Measurements from ENCODE around the gene C2CD2.
"Not testable (repeated sequence)": the region's sequence is repeated elsewhere in the genome, so short reads cannot be mapped to it uniquely, and the experiment has no call there.

Gene C2CD2

DNA sequence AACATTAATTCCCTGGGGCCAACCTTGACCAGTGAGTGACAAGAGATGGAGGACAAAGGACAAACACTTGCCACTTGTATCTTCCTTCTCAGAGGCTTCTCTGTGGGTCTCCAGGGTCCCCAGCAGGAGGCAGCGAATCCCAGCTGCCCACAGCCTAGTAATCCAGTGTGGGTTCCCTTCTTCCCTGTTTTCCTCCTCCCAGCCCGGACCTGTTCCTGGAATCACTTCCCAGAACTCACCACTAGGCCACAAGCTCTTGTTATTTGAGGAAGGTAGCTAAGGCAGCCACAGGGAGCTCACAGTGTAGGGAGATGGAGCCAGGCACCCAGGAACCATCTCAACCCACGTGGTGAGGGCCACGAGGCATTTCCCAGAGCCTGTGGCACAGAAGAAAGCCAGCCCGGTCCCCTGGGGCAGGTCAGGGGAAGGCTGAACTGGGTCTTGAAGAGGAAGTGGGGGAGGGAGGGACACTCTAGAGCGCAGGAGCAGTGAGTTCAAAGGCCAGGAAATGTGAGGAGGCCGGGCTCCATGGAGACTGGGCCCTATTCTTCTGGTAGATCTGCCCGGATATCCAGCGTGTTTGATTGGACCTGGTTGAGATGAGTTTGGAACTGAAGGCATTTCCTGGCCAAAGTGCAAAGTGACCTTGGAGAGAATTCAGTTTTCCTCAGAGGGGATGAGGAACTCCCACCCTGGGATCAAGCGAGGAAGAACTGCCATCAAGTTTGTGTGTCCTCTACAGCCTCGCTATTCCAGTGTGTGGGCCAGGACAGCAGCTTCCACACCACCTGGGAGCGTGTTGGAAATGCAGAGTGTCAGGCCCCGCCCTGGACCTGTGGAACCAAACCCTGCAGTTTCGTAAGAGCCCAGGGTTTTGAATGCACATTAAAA is 20.3 kb upstream of the C2CD2 start:
- no peak for DNase-seq

DNA sequence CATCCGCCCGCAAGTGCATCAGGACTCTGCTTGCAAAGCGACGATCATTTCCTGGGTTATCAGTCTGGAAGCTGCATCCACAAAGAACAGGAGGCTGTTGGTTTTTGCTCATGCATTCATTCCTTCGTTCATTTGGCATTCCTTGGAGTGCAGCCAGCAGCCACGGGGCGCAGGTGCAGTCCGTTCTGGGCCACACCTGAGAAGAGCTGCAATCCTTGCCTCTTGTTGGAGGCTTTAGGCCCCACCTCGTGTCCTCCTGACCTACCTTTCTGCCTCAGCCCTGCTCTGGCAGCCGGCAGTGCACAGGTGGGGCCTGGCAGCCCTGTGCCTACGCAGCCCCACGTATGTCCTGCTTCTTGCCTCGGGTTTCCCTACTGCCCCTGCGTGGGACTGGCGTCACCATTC is 19.6 kb upstream of the C2CD2 start:
- DNase-seq, result no peak

DNA sequence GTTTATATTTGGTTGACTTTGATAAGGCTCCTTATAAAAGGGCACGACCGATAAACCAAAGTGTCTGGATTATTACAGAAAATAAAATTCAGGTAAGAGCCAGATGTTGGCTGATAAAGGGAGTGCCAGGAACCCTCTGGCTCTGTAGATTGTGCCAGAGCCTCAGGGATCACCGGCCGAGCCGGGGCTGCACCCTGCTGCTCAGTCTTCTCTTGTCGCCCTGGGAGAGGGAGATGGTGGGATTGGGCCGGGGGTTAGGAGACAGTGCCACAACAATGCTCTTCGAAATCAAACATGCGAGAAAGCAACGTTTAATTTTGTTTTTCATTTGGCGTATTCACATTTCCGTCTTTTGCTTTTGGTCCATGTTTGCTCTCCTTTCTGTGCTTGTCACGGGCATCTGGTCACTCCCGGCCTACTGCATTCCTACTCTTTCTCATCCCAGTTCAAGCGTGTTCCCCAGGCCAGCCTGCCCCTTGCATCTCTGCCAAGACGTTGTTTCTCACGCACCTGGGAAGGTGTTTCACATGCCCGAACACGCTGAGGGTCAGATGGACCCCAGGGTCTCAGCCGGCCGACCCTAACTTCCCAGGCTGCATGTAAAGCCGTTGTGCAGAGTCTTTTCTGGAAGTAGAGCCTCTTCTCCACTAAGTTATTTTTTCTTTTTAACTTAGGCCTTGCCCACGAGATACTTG is 18.8 kb upstream of the C2CD2 start:
- DNase-seq, result no peak

DNA sequence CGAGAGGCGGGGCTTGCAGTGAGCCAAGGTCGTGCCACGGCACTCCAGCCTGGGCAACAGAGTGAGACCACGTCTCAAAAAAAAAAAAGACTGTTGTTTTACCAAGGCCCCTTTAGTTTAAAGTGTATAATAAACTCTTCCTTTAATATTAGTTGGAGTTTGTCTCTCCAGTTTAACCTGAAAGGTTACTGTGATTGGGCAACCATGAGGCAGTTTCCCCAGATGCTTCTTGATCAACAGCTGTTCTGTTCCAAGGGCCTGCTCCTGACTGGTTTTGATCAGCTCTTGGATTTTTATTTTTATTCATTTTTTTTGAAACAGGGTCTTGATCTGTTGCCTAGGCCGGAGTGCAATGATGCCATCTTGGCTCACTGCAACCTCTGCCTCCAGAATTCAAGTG is 18.1 kb upstream of the C2CD2 start:
- no peak for DNase-seq

DNA sequence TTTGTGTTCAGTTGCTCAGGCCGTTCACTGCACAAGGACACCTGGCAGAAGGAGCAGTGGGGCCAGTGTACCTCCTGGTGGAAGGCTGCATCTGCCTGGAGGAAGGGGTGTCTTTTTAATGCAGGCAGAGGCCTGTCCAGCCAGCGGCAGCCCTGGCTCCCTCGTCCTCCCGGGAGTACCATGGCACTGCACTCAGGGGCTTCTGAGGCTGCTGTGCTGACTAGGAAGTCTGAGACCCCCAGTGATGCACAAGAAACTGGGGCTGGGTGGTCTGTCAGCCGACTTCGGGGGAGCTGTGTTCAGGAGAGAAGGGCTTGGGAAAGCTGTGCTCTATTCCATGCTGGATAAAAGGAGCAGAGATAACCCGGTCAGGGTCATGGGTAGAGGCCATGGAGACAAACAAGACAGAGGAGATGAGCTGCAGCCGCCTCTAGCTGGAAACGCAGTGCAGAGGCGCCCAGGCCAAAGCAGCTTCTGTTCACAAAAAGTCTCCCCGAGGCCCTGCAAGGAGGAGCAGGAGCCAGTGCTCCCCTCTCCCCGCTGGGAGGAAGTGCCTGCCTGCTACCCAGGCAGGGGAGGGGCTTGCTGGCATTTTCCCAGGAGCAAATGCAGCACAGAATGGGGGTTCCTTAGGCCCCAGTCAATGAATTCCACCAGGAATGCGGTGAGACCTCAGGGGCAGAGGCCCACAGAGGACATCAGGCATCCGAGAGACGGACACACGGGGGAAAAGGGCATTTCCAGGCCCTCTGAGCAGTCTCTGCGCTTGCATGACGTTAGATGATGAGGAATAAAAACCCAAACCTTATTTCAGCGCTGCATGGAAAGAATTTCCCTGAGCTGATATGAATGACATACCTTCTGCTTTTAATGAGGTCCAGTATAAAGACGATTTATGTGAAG is 17.2 kb upstream of the C2CD2 start:
- no peak for DNase-seq

DNA sequence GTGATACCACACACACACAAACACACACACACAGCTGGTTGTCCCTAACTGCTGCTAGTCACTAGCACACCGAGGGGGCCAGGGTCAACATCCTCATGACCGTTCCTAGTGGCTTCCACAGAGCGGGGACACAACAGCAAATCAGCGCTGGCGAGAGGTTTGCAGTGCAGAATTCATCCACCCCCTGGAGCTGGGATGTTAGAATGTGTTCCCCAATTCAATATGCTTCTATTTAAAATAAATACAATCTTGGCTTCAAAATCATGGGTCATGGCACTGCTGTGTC is 16.2 kb upstream of the C2CD2 start:
- DNase-seq, result no peak

DNA sequence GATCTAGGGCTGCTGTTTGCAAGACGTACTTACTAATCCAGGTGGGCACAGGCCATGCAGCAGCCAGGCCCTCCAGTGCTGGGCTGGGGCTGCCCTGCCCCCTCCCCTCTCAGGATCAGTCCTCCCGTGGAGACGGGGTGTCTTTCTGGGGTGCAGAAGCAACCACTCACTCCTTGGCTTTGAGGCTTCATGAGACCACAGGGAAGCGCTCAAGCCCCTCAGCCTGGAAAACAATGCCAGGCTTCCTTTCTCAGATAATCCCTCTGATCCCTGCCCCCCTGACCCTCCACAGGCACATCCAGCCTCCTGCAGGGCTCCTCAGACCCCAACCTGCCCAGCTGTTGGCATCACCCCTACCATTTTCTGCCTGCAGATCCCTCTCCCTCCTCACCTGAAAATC is 13.9 kb upstream of the C2CD2 start:
- DNase-seq, result no peak

DNA sequence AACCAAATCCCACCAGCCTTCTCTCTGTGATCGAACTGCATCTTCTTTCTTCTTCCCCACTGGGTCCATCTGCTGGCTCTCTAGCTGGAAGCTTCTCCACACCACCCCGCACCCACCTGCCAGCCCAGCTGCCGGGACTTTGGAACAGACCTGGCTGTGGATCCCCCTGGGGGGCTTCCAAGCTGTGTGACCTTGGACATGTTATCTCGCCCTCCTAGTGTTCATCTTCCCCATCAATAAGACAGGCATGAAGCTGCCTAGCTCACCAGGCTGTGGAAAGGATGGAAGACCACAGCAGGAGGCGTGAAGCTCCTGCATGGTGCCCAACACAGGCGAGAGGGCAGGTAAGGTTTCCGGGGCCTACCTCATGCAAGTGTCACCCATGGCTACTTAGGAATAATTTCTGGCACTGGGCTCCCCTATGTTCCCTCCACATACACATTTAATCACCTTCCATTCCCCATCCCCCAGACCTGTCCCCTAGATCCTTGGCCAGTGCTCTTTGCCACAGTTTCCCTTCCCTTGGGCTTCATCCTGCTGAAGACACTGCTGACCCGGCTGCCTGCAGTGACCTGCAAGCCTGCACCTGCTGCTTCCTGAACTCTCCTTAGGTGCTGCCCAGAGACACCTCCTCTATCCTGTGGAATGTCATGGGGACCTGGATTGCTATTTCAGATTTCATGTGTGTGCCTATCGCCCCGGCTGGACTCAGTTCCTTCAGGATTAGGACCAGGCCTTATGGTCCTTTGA is 13.2 kb upstream of the C2CD2 start:
- no peak for DNase-seq

DNA sequence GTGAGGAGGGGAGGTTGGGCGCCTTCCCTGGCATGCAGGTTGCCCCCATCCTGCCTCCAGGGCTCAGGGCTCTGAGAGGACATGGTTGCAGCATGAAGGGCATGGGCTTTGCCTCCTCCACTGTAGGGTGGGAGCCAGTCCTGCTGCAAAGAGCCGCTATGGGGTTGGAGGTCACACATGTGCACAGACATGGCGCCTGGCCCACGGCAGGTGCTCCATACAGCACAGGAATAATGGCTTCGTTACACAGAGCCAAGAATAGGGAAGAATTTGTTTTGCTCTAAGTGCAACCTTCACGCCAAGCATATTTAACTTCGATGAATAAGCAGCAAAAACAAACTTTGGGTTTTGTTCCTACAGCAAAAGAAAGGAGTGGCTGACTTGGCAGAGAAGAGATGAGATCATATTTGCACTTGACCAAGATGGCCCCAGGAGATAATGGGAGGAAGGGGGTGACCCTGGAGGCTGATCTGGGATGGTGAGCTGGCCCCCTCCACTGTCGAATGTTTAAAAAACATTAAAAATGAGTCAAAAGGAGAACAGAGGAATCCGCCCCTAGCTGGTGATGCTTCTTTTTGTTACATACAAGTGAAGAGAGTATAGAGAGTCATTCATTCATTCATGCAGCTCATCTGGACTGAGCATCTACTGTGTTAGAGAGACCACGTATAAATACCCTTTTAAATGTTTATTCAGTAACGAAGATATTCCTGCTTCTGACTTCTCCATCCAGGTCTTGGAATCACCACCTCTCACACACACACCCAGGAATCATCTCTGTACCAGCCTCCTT is 12.4 kb upstream of the C2CD2 start:
- DNase-seq, result no peak

DNA sequence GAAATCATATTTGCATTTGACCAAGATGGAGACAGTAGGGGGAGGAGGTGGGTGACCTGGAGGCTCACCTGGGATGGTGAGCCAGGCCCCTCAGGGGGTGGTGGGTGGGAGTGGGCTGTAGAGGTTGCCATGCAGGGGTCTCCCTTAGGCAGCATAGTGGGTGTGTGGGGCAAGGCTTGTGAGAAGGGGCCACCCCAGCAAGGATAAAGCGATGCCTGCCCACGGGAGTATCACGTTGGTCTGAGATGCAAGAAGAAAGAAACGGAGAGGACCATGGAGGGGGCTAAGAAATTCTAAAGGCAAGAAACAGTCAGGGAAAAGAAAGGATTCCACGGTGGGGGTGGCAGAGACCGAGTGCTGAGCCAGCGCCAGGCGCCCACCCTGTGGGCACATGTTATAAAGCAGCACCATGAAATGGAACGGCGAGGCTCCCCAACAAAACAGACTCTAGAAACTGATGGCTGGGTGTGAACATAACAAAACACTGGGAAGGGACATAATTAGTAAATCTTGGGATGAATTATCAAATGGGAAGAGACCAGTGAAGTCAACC is 11.7 kb upstream of the C2CD2 start:
- DNase-seq, result no peak

DNA sequence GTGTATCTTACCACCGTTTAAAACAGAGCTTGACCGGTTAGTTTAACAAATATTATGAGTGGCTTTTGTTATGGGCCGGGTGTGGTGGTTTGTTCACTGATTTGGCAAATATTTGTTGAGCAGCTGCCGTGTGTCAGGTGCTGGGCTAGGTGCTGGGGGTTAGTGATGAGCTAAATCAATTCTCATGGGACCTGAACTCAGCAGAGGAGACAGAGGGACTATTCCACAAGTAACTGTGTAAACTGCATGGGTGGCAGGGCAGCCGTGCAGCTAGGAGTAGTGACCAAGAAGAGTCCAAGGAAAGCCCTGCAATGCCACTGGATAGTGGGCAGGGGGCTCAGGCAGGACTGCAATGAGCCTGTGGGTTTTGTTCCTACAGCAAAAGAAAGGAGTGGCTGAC is 11.2 kb upstream of the C2CD2 start:
- no peak for DNase-seq

DNA sequence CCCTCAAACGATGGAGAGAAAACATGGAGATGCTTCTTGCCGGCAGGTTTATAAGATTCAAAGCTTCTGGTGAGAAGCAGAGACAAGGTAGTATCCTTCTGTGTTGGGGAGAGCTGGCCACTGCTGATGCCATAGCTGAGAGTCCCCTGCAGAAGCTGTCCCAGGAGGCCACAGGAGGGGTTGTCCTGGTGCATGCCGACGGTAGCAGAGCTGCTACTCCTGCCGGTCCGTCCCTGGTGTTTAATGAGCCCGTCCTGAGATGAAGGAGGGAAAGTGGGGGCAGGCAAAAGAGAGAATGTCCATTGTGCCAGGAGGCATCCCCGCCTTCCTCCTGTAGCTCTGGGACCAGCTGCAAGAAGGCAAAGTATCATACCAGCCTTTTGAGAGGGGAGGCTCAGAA is 10.4 kb upstream of the C2CD2 start:
- DNase-seq, result no peak

DNA sequence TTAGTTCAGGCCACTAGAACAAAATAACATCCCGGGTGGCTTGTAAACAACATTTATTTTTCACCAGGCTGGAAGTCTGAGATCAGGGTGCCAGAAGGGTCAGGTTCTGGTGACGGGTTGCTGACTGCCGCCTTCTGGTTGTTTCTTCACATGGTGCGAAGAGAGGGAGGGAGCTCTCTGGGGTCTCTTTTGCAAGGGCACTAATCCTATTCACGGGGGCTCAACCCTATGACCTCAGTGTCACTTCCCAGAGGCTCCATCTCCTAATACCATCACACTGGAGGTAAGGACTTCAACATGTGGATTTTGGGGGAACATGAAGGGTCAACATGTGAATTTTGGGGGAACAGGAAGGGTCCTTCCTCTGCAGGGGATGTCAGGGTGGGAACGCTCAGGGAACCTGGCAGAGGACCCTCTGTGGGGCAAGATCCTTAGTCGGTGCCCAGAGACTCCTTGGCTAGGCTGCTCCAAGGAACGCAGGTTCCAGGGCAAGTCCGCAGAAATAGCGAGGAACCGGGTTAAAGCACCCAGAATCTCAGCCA is 8.7 kb upstream of the C2CD2 start:
- DNase-seq, result no peak

DNA sequence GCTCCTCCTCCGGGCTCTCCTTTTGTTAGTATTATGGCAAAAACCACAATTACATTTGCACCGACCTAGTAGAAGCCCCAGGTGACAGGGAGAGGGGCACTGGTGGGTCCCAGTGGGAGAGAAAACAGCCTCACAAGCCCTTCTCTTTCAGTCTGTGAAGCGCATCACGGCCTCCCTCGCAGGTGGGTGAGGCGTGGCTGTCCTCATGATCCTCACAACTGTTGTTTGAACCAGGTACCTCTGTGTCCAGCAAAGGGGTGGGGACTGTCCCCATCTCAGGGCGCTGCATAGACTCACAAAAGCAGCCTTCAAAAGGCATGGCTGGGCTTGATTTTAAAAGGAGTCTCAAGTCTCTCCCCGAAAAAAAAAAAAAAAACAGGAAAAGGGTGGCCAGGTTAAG is 7.9 kb upstream of the C2CD2 start:
- no peak for DNase-seq

DNA sequence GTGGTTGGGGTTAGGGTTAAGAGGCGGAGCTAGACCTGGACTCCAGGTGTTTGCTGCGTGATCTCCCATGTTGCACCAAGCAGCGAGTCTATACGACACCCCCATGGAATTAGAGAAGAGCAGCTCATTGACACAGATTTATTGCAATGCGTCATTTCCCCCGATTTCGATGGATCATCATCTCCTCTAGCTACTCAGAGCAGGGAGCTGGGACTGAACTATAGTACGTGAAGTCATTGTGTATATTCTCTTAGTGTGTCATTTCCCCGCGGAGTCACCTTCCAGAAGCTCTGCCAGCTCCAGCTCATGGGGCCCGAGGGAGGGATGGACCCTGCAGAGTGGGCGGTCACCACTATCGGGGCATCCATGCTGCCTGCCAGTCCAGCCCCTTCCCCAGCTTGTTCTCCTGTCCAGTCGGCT is 7.5 kb upstream of the C2CD2 start:
- DNase-seq, result no peak

DNA sequence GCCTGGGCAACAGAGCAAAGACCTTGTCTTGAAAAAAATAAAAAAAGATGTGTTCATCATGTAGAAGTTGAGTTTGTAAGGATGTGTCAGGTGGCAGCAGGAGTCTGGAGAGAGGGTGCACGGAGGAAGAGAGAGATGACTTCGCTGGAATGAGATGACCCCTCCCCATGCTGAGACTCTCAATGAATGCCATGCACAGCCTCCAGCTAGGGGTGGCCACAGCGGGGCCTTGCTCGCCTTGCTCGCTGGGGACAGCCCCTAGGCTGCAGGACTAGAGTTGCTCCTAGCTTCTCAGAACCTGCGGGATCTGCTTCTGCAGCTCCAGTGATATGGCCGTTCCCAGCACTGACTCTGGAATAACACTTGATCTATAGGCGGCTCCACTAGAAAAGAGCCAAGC is 6.6 kb upstream of the C2CD2 start:
- DNase-seq, result no peak

DNA sequence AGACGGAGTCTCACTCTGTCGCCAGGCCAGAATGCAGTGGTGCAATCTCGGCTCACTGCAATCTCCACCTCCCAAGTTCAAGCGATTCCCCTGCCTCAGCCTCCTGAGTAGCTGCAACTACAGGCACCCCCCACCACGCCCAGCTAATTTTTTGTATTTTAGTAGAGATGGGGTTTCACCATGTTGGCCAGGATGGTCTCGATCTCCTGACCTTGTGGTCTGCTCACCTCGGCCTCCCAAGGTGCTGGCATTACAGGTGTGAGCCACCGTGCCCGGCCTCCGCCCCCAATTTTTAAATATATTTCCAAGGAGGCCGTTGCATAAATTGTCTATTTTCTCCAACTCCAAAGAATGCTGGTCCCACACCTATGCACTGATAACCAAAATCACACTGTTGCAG is 5.9 kb upstream of the C2CD2 start:
- DNase-seq, result not testable (repeated sequence)

DNA sequence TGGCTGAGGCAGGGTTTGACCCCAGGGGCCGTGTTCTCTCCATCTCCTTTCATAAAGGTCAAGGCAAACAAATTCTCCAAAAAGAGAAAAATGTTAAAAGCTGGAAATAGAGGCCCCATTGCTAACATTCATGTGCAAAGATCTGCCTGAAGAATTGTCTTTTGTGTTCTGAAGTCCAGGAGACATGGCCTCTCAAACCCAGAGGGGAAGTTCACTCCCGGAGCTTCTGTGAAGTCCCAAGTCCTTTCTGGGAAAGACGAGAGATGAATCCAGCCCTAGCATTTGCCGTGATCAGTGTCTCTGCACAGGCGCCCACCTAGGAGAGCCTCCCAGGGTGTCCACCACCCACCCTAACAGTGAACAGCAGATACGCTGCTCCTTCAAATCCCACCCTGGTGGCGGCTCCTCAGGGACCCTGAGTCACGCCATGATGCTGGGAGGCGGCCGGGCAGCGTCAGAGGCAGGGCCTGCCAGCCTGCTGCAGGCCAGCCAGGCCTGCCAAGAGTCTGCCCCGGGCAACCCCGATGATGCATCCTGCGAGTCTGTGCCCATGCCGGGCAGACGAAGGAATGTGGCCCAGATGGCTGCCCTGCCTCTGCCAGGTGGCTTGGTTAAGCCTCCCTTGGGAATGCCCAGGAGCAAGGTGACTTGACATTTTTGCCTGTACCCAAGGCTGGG is 5.2 kb upstream of the C2CD2 start:
- DNase-seq, result peak; percentile 13

DNA sequence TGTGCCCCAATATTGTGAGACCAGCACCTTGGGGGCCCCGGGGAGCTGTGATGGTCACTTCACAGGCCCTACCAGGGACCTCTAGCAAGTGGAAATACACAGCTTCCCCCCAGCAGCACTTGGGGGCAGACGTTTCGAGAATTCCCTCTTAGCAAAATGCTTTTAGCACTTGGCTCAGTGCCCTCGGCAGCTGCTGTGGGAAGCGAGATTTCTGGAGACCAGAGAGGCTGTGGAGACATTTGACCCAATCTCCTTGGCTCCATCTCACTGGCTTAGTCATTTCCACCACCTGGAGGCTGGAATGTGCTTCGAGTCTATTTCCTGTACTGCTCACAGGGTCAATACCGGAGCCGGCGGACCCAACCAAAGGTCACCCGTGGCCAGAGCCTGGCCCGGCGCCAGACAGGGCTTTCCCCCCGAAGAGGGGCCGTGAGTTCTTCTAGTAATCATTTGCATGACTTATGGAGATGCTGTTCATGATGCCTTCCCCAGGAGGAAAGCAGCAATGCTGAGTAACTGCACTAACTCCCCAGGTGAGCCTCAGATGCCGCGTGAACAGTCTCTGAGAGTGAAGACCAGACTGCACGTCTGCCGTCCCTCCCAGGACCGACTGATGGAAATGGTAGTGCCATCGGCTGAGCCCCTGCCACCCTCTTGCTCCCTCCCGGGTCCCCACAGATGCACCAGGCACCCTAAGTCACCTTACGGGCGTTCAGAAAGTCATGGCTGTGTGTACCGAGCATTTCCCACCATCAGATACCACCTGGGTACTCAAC is 4.4 kb upstream of the C2CD2 start:
- peak; percentile 92 for DNase-seq
